CD1c-positive myeloid dendritic cell (primary cell): ENCODE results near the gene CAST.

Source experiments
- DNase-seq: peaks from one replicate; pipeline ENCODE4 v3.0.0-alpha.2; 2016; ENCODE audit errors: extremely low spot score

Gene CAST

DNA sequence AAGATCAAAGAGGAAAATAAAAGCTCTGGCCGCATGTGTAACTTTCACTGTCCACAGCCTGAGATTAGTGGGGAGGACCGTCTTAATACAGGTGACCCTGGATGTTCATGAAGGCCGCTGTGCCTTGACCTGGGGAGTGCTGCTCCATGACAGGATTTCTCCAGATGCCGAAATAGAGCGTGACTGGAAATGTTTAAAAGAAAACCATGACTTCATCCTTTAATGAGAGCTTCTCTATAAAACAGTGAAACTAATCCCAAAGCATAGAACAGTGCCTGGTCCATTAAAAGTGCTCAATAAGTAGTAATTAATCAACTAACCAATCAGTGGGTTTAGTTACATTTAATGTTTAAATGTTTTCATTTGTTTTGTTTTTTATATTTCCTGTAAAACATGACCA lies 82.8 kb downstream of the CAST start:
- DNase-seq, result no peak

DNA sequence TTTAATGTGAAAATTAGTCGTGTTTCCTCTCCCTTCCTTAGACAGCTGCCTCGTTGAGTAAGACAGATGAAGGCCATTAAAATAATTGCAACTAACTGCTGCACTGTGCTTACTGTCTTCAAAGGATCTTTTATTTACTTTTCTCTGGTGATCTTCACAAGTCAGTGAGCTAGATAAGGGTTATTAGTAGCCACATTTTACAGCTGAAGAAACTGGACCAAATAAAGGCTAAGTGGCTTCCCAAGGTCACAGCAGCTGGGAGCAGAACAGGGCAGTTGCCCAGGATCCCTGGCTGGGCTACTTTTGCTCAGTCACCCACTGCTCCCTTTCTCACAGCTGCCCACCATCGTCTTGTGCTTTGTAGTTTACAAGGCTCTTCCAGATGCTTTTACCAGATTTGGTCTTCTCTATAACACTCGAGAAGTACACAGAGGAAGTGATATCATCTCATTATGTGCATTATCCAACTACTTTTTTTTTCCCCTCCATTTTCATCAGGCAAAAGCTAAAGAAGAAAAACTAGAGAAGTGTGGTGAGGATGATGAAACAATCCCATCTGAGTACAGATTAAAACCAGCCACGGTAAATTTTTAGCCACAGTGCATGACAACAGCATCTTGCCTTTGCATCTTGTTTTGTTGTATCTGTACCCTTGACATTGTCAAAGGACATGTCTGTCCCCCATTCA lies 83.8 kb downstream of the CAST start:
- no peak for DNase-seq

DNA sequence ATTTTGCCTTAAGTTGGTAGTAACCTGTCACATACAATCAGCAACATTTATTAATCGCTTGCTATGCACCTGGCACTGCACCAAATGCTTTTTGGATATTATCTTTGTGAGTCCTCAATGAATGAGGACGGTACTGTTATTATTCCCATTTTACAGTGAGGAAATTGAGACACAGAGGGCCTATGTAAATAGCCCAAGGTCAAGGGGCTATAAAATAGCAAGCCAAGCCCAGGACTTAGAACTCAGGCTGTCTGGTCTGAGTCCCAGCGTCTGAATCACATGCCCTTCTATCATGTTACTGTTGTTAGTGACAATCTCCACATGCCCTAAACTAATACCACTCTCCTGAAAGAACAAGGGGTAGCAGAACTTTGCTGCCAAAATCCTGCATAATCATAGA lies 85.5 kb downstream of the CAST start:
- DNase-seq, result no peak

DNA sequence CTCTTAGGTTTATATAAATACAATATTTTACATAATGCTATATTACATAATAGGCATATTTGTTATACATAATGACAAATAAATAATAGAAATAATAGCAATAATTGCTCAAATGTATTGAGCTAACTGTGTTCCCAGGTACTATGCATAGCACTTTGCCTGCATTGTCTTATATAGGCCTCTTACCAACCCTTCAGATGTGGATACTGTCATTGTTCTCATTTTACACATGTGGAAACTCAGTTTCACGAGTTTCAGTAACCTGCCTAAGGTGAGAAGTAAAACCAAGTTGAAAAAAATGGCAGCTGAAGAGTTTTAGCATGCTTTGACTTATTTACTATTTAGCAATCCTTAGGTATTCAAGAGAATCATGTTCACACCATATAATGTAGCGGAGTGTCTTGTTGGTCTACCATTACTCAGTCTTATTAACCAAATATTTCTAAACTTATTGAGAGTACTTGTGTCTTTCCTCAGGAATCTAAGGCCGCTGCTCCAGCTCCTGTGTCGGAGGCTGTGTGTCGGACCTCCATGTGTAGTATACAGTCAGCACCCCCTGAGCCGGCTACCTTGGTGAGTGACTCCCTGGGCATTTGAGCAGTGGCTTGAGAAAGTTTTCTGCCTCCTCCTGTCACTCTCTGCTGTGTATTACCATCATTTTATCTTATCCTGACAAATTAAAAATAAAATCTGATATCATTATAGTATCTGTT lies 88.1 kb downstream of the CAST start:
- DNase-seq, result no peak

DNA sequence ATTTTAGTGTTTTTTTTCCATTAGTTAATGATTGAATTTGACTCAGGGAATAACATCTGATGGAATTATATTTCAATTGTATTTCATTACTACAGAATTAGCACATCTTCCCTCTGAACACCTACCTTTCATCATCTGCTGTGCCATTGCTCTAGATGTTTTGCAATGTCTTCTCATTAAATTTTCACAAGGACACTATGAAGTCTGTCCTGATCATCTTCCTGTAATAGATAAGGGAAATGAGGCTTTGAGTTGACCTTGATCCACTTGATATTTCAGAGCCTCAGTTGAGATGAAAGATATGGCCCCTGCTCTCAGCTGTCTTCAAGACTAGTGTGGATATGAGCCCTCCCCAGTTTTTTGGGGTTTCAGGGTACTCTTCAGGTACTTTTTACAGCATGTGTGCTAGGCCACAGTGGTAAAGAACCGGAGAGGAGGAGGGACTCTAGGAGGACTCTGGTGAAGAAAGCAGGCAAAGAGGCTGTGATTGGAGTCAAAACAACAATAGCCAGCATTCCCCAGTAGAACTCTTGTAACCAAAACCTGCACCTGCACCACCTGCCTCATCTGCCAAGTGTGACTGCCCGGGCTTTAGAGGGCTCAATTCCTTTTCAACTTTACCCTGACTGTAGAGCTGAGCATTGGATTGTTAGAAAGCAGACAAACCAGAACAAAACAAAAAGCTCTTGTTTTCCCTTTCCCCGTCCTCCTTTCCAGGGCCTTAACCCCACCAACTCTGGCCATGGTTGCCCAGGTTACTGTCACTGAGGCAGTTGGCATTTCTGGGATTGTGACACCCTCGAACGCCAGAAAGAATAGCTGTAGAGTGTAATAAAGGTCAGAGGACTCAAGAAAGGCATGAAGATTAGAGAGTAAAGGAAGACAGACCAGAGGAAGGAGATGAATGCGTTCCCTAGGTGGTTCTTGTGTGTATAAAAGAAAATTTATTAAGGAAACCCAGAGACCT lies 89.3 kb downstream of the CAST start:
- no peak for DNase-seq

DNA sequence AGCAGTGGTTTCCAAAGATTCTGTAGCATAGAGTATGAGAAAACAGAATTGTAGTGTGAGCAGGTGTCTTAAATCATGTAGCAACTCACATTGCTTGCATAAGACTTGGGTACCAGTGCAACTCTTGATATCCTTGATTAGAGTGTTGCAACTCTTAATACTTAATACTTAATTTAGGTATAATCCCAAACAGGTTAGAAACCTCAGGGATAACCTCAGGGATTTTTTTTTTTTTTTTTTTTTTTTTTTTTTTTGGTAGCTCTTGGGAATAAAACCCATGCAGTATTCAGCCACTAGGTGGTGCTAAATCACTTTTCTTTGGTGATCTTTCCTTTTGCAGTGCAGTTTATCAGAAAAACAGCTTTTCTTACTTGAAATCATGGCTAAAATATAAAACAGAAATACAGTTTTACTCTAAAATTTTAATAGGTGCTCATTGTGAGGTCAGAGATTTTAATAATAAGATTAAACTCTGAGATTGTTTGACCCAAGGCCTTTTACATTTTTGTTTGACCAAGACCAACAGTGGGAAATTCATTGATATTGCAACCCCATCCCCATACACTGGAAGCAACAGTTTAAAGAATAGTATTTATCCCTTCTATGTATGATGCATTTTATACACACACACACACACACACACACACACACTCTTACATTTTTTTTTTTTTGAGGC lies 90.3 kb downstream of the CAST start:
- DNase-seq, result peak; percentile 75

DNA sequence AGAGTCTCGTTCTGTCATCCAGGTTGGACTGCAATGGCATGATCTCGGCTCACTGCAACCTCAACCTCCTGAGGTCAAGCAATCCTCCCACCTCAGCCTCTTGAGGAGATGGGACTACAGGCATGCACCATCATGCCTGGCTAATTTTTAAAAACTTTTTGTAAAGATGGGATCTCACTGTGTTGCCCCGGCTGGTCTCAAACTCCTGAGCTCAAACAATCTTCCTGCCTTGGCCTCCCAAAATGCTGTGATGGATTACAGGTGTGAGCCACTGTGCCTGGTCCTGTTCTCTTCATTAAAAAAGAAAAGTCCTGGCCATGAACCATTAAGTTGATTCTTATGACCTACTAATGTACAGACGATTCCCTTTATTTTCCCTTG lies 90.8 kb downstream of the CAST start:
- DNase-seq, result no peak

DNA sequence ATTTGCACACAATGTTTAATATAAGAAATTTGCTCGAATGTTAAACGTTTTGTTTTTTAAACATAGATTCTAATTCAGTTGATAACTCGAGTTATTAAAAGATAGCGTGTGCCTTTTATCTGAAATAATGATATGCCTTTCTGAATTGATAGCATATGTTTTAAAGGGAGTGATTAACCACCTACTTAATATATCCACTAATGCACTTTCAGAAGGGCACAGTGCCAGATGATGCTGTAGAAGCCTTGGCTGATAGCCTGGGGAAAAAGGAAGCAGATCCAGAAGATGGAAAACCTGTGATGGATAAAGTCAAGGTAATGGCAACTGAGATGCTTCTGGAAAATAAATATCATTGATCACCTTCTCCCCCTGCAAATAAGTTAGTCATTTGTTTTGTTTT lies 91.7 kb downstream of the CAST start:
- DNase-seq, result no peak

DNA sequence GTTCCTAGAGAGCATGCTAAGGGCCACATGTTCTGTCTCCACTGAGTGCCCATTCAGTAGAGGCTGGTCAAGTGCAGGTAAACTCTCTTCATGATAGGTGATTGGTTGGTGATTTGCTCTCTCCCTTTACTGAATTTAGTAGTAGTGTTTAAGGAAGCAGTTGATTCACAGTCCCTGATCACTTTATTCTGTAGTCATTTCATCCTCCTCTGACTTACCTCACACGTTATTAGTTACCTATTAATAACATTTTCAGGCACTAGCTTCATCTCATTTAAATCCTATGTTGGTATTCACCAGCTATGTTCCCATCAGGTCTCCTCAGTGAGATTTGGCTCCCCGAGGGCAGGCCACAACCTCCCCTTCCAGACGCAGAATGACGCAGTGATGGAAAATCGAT lies 93.7 kb downstream of the CAST start:
- no peak for DNase-seq

DNA sequence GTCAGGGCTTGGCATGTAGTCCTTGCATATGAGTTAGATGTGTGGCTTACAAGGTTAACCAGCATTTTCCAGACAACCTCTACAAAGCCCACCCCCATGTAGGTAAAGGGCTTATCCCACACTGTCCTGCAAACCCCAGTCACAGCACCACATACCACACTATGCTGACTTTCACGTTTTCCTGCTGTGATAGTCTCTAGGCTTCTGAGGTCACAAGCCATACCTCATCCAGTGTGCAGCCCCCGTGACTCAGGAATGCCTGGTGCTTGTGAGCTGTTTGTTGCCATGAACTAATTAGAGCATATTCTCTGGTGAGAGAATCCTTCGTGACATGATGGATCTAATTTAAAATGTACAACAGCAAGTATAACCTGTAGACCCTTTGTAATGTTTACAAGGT lies 94.8 kb downstream of the CAST start:
- DNase-seq, result no peak

DNA sequence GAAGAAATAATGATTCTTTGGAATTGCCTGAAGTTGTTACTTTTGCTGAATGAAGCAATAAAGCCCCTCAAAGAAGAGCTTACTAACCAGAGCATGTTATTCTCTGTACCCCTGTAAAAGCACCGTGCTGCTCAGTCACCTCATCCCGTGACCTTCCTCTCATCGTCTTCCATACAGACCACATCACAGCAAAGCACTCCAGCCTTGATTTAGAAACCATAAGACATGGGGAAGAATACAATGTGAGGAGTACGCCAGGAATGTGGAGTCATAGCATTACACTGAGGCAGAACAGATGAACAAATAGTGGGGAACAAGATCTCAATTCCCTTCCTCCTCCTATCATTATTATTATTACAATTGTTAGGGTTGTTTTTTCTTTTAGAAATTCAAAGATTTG lies 96.4 kb downstream of the CAST start:
- DNase-seq, result no peak

DNA sequence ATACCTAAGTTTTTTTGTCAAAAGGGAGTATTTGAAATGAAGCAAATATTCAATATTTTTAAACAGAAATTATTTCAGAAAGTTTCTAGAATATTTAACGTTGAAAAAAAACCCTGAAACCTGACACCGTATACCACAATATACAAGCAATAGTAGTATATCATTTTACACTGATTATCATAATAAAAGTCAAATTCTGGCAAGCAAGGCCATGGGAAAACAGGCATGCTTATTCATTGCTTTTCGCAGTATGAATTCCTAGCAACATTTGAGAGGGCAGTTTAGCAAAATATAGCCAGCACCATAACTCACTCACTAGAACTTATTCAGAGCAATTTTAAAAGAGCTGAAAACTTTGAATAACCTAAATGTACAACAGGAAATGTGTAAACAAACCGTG lies 99.4 kb downstream of the CAST start:
- no peak for DNase-seq

DNA sequence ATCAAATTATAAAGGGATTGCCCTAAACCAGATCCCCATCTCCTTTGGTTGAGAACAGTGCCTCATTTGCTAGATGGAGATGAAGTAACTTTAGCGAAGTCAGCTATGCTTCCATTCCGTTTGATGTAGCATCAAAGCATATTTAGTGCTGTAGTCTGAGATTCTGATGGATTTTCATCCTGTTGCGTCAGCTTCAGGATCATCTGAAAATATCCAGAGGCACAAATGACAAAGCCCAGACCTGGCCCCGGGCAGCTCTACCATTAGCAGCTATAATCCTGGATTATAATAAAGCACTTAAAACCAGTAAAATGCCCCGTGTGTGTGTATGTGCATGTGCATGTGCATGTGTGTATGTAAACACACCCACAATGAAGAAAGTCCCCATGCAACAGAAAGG lies 100.8 kb downstream of the CAST start:
- DNase-seq, result no peak

DNA sequence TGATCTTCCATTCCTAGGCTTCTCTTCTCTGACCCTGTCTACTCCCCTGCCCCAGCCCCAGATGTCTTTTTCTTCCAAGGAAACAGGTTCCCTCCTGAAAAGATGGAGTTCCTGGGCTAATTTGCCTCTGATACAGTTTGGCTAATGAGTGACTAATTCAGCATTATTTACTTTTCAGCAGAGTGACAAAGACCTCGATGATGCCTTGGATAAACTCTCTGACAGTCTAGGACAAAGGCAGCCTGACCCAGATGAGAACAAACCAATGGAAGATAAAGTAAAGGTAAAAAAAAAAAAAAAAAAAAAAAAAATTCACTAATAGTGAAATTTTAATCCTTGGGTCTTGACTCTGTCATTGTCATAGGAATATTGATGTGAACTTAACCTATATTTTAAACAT lies 102.9 kb downstream of the CAST start:
- no peak for DNase-seq

DNA sequence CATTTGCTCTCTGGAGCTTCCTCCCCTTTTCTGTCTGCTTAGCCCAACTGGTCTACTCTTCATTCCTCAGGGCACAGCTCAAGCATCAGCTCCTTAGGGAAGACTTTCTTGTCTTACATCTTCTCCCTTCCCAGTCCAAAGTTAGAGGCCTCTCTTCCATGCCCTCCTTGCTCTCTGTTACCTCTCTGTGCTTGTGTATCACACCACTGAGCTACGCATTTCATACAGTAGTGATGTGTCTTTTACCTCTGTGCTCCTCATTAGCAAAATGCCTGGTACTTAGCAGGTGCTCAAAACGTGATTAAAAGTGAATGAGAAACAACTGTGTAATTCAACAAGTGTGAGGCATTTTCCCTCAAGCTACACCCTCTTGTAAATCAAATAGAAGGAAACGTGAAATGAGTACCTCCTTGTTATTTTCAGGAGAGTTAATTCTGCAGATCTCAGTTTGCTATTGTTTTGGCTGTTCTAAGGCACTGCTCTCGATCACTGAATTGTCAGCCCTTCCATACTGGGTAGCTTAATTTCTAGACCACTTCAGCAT lies 106.6 kb downstream of the CAST start:
- DNase-seq, result no peak

DNA sequence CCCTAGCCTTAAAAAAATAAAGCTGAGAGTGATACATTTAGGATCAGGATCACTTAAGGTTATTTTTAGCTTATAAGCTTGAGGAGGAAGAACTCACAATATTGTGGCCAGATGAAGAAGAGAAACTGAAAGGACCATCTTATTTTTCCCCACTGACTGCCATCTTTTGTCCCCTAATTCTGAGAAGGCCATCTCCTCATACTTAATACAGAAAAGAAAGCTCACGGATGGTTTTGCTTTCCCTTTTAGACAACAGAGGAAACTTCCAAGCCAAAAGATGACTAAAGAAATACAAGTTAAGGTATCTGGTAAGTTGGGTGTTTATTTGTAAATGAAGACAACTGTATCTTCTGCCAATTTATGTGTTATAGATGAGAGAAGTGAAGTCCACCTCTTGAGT lies 109.2 kb downstream of the CAST start:
- no peak for DNase-seq

DNA sequence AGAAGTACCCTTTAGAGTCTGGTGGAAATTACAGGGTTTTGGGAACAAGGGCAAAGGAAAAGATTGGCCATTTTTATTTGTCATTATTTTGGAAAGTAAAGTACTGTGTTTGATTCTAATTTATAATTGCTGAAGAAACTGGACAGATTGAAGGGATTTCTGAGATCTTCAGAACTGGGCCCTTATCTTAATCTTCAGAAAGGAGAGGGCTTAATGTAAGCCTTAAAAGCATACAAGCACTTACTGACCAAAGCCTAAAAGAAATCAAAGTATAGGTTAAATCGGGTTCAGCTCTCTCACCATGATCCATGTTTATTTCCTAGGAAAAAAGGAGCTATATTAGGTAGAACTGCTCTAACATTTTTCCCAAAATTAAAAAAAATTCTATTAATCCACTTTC lies 109.9 kb downstream of the CAST start:
- no peak for DNase-seq

DNA sequence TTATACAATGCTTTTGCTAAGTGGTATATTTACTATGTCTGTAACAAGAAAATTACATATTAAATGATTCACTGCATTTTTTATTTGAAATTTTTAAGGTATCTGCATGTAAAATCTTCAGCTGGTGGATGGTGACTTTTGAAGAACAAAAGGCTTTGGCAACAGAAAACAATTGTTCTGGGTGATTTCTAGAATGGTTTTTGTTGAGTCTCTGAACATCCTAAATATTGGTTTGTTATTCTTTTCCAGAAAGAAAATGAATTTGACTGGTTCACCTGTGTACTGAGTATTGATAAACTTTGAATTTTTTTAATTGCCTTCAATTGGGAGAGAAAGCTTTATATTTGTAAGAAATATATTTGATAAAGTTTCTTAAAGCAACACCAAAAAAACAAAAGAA lies 110.4 kb downstream of the CAST start:
- no peak for DNase-seq

DNA sequence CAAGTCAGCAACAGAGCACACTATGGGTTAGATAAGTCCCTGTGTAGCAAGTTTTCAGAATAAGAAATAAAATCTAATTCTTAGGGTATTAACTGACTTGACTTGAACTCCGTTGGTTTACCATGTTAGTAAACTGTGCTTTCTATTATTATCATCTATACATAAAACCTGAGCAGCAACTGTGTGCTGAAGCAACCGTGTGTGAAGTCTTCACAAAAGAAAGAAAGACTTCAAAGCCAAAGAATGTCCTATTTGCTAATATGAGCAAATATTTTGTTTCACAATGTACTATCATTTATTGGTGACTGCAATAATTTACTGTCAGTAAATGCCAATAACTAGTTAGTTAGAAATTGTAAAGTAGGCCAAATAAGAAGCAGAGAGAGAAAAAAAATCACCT lies 112.9 kb downstream of the CAST start:
- DNase-seq, result no peak

DNA sequence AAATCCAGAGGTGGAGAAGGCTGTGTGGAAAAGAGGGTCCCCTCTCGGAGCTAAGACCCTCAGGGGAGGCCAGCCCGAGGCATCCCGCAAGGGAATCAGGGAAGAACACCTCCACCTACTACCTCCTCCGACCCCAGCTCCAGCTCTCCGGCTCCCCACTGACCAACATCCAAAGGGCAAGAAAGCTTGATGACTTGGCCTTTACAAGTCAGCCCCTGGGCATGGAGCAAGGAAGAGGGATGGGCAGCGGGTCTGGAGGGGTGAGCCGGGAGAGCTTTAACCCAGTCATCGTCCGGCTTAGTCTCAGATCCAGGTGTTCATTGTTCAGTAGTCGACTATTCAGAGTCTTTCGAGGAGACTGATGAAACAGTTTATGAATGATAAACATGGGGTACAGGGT lies 113.5 kb downstream of the CAST start:
- DNase-seq, result no peak

DNA sequence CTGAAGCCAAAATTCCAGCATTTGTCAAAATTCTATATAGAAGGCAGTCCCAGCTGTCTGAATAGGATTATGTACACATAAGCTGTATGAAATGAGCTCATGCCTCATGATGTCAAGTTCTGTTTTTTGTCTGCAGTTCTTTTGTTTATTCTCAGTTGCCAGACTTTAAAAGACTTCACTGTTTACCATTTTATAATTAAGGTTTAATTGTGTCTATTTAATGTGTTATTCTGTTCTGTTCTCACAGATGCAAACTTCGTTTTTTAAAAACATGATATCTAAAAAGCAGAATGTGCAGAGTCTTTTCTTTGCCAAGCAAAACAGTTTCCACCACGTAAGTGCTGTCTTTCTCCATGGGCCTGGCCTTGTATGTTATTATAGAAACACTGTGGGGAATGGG lies 114.4 kb downstream of the CAST start:
- no peak for DNase-seq

DNA sequence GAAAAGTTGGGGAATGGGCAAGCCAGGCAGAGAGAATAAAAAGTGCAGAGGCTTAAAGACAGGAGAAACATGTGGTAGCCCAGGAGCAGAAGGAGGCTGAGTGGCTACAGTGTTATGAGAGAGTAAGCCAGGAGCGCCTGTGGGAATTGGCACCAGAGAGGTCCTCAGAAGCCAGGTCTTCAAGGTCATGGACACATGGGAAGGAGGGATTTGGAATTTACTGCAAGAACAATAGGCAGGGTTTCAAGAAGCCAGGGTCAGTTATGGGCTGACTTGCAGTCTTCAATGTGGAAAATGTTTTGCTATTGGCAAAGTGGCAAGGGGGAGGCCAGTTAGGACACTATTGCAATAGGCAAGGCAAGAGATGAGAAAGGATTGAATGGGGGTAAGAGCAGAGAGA lies 116.2 kb downstream of the CAST start:
- DNase-seq, result no peak
